ENCODE results near the gene SPAG9. TPM values are rescaled to one million over a fixed set of nuclear protein-coding genes. Genes with fewer than 3 reads are reported as not detected.

SPAG9 gene
- total RNA-seq, 1 donor from 2014 or later: 42.0 TPM

DNA sequence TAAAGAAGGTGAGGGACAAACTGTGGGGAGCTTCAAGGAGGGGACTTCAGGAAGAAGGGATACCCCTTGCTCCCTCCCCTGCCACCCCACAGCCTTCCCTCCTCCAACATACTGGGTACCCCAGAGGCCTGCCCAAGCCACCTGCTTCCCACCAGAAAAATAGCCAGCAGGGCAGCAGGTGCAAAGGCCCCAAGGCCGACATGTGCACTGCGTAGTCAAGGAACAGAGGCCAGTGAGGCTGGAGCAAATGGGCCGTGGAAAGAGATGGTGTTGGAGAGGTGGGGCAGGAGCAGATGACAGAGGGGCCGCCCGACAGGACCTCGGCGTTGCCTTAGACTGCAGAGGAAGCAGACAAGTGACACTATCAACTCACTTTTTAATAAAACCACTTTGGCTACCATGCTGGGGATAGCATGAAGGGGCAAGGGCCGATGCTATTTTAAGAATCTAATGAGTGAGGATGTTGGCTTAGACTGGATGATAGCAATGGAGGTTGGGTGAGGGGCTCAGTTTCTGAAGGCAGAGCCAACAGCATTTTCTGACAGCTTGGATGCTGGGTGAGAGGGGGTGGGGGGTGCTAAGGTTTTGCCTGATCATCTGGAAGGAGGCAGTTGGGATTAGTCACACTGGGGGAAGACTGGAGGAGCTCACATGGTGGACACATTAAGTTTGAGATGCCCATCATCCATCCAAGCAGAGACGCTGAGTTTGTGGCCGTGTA, 181.7 kb downstream of the SPAG9 start:
- DNase-seq: peak; percentile 11
- ATAC-seq (ENCODE audit: poor library complexity): no peak
- intact Hi-C loops (cut with DNase I): no loop called here

DNA sequence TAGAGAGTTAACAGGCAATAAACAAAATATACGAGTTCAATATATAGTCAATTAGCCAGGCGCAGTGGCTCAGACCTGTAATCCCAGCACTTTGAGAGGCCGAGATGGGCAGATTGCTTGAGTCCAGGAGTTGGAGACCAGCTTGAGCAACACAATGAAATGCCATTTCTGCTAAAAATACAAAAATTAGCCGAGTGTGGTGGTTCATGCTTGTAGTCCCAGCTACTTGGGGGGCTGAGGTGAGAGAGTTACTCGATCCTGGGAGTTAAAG, 184.7 kb downstream of the SPAG9 start:
- intact Hi-C loops (cut with DNase I): no loop called here
- no peak for ATAC-seq (ENCODE audit: poor library complexity)
- no peak for DNase-seq

DNA sequence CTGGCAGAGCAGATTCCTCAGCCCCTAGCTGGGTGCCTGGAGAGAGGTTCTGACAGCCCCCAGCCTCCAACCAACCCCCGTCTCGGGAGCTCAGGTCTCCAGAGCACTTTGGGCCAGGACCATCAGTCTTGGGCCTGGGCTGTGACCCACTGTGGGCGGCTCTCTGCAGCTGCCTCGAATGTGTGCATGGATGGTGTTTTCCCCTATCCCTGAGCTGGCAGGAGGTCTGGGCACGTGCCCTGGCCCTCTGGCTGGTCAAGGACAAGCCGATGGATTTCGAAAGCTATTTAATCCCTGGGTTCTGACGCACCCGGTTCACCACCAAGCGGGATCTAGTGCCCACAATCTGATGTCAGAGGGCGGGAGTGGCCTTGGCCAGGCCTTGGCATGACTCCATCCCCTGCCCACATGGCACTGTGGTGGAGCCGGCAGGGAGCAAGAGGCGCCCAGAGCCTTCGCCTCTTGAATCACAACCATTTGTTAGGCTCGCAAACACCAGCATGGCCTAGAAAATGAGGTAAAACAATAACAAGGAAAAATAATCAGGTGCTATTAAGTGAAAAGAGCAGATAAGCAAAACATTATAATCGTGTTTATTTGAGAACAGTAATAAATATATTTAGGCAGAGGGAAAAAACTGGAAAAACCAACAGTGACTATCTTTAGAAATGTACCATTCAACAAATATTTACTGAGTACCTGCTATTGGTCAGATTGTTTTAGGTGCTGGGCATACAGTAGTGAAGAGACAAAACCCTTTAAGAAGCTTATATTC, 185.3 kb downstream of the SPAG9 start:
- intact Hi-C loops (cut with DNase I): no loop called here

GRCh38 chr17:50934672-50935220, 185.9 kb downstream of the SPAG9 start:
- ATAC-seq (ENCODE audit: poor library complexity): no peak
- intact Hi-C loops (cut with DNase I): no loop called here

More for the DNA sequence above, 185.3 kb downstream of the SPAG9 start:
- DNase-seq (peak; percentile 74), ATAC-seq (ENCODE audit: poor library complexity) (peak; percentile 8)

DNA sequence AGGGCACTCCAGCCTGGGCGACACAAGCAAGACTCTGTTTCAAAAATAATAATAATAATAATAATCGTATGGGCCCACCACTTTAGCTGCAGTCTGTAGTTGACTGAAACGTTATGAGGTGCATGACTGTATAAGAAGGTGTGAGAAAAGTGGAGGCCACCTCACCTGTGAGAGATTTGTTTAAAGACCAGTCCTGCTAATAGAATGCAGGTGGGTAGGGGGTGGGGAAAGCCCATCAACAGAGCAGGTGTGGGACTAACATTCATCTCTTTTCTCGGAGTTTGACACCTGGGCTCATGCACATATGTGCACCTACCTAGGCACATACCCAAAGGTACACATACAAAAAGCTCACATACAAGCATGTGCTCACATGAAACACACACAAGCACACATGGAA, 186.5 kb downstream of the SPAG9 start:
- intact Hi-C loops (cut with DNase I): no loop called here

More at GRCh38 chr17:50934672-50935220, 185.9 kb downstream of the SPAG9 start:
- DNase-seq: no peak

GRCh38 chr17:50931144-50931908, 189.3 kb downstream of the SPAG9 start:
- DNase-seq: peak; percentile 93
- intact Hi-C loops (cut with DNase I): no loop called here
- peak; percentile 95 for ATAC-seq (ENCODE audit: poor library complexity)

More for the DNA sequence above, 186.5 kb downstream of the SPAG9 start:
- DNase-seq (no peak), ATAC-seq (ENCODE audit: poor library complexity) (no peak)

DNA sequence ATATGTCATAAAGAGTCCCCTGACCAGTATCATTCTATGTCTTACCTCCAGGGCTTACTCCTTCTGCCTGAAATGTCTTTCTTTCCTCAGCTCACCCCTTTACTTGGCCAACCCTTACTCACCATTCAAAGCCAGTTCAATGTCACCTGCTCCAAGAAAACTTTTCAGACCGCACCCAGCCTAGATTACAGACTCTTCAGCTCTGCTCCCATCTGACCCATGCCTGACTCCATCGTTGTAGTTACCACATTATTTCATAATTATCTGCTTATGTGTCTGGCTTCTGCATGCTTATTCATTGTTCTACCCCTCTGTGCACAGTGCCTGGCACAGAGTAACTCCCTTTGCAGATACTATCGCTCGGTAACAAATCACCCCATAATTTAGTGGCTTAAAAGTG, 192.0 kb downstream of the SPAG9 start:
- DNase-seq: no peak
- ATAC-seq (ENCODE audit: poor library complexity): no peak
- intact Hi-C loops (cut with DNase I): no loop called here

DNA sequence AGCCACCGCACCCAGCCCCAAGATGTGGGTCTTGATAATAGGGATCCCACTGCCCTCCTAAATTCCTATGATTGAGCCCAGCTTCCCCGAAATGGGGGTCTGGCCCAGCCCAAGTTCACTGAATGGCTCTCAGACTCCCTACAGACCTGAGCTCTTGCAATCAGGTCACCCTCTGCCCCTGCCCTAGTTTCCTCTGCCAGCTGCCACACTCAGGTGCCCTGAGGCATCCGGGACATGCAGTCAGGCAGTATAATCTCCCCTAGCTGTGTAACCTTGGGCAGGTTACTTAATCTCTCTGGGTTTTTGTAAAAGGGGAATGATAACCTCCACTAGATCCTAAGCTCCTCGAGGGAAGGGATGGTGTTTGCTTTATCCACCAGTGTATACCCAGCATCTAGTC, 193.4 kb downstream of the SPAG9 start:
- ATAC-seq (ENCODE audit: poor library complexity) (no peak), DNase-seq (no peak)
- intact Hi-C loops (cut with DNase I): no loop called here

- intact Hi-C loops (cut with DNase I): no loop called here
- ATAC-seq (ENCODE audit: poor library complexity) (no peak), DNase-seq (no peak)
These were observed 194.1 kb downstream of the SPAG9 start for GRCh38 chr17:50926523-50926922.

DNA sequence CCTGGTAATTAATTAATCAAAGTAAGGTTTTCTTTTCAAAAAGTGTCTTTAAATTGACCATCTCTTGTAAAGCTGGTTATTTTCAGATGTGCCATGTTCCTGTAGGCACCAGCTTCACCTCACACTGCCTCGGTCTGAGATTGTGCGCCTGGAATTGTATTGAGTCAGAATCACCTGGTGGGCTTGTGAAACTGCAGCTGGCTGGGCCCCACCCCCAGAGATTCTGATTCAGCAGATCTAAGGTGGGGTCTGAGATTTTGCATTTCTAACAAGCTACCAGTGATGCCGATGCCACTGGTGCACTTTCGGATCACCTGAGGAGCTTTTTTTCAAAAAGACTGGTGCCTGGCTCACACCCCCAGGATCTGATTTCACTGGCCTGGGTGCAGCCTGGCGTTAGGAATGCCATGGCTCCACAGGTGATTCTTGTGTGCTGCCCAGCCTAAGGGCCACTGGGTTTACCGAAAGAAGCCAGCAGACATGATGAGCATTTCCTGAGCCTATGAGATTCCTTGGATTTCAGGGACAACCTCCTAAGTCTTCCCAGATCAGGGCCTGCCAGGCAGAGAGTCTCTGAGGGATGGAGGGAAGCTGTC, 195.3 kb downstream of the SPAG9 start:
- no peak for DNase-seq
- ATAC-seq (ENCODE audit: poor library complexity): no peak
- intact Hi-C loops (cut with DNase I): no loop called here

GRCh38 chr17:50924800-50925199, 195.9 kb downstream of the SPAG9 start:
- DNase-seq (no peak), ATAC-seq (ENCODE audit: poor library complexity) (no peak)
- intact Hi-C loops (cut with DNase I): no loop called here

DNA sequence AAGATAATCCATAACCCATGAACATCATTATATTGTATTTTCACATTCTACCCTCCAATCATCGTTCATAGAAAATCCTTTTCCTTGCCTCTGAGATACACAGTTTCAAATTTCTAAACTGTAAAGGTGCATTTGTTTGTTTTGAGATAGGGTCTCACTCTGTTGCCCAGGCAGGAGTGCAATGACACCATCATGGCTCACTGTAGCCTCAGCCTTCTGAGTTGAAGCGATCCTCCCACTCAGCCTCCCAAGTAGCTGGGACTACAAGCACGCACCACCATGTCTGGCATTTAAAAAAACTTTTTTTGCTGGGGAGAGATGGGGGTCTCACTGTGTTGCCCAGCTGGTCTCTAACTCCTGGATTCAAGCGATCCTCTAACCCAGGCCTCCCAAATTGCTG, 196.4 kb downstream of the SPAG9 start:
- intact Hi-C loops (cut with DNase I): no loop called here
- ATAC-seq (ENCODE audit: poor library complexity) (no peak), DNase-seq (no peak)

DNA sequence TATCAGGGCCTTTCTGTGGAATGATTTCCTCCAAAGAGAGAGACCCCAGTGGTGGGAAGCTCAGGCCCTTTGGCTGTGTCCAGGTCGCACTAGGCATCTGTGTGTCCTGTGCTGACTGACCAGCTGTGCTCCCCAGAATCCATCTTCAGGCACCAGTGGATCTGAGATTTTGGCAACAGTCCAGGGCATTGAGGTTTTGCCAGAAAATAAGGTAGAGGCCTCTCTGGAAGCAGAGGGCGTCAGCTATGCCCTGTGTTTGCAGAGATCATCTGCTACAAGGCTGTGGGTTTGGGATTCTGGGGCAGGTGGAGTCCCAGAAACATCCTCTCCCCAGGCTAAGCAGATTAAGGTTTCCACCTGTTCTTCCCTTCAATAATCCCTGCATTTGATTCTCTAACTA, 197.1 kb downstream of the SPAG9 start:
- intact Hi-C loops (cut with DNase I): no loop called here
- no peak for DNase-seq
- ATAC-seq (ENCODE audit: poor library complexity): no peak

GRCh38 chr17:50922721-50923405, 197.8 kb downstream of the SPAG9 start:
- ATAC-seq (ENCODE audit: poor library complexity) (no peak), DNase-seq (no peak)
- intact Hi-C loops (cut with DNase I): no loop called here

GRCh38 chr17:50922107-50922506, 198.6 kb downstream of the SPAG9 start:
- ATAC-seq (ENCODE audit: poor library complexity) (no peak), DNase-seq (no peak)
- intact Hi-C loops (cut with DNase I): no loop called here

DNA sequence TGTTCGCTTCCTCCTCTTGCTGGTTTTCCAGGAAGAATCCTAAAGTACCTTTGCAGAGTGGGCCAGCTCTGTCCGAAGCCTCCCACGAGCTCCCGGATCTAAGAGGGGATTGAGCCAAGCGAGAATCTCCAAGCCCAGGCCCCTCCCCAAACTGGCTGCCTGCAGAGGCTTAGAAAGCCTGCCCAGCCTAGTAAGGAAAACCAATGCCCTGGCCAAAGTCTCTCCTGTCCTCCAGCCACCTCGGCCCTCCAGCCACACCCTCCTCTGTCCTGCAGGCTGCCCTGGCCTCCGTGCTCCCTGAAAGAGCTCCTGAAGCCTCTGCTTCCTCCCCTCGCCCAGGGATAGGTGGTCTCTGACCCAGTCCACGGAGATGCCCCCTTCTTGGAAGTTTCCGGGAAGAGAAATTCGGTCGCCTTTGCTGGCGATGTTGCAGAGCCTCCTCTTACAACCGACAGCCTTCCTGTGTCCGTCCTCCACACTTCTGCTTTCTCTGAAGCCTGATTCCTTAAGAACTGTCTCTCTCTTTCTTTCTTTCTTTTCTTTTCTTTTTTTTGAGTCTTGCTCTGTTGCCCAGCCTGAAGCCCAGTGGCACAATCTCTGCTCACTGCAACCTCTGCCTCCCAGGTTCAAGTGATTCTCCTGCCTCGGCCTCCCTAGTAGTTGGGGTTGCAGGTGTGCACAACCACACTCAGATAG, 199.6 kb downstream of the SPAG9 start:
- intact Hi-C loops (cut with DNase I): no loop called here
- no peak for ATAC-seq (ENCODE audit: poor library complexity)

GRCh38 chr17:50920041-50920410, 200.6 kb downstream of the SPAG9 start:
- intact Hi-C loops (cut with DNase I): no loop called here
- ATAC-seq (ENCODE audit: poor library complexity) (no peak), DNase-seq (no peak)

More for the DNA sequence above, 199.6 kb downstream of the SPAG9 start:
- peak; percentile 34 for DNase-seq
